Activated T-cell treated with anti-CD3 and anti-CD28 coated beads, Interleukin-2, amount 50 U/mL, for 4 hours (primary cell): ENCODE results near the gene ASB15. TPM values are rescaled to one million over a fixed set of nuclear protein-coding genes. Genes with fewer than 3 reads are reported as not detected.

Experiments used
- ATAC-seq, 2 donors: fragments of 200-7000 bp; cut with Tn5 transposase; one replicate each; pipeline ENCODE4 v1.10.0; 2021
- DNase-seq: peaks from one replicate; pipeline ENCODE4 v3.0.0-alpha.2; 2020
- H3K27me3 Mint-ChIP-seq: one replicate; pipeline ENCODE4 v1.8.0; 2021; ENCODE audit warnings: low read depth, mixed read lengths
- H3K36me3 Mint-ChIP-seq: one replicate; pipeline ENCODE4 v1.8.0; 2022; ENCODE audit warnings: mixed read lengths; ENCODE audit not compliant: insufficient read depth
- H3K4me1 Mint-ChIP-seq: one replicate; pipeline ENCODE4 v1.8.0; 2021; ENCODE audit warnings: low read depth, mixed read lengths
- H3K4me3 Mint-ChIP-seq: one replicate; pipeline ENCODE4 v1.8.0; 2021; ENCODE audit warnings: mild to moderate bottlenecking, moderate library complexity, mixed read lengths
- H3K9me3 Mint-ChIP-seq: one replicate; pipeline ENCODE4 v1.8.0; 2021; ENCODE audit warnings: mixed read lengths
- total RNA-seq, 3 donors: library from RNA; stranded (reverse); gene quantifications; one replicate each; pipeline ENCODE4 v1.2.1, GENCODE V29; 2021

Gene ASB15
- total RNA-seq, 3 donors from 2014 or later = not detected

- no peak for ATAC-seq
- Mint-ChIP-seq H3K4me3 (no peak overlapping the region), H3K27me3 (peaks cover 7% of the 10 kb centered on the region), H3K36me3 (no peaks in the 10 kb centered on the region), H3K4me1 (no peaks in the 10 kb centered on the region), H3K9me3 (no peaks in the 10 kb centered on the region)
- no peak for DNase-seq
Observed at GRCh38 chr7:123573896-123574467, 27.6 kb upstream of the ASB15 start.

- no peak for DNase-seq
- Mint-ChIP-seq H3K36me3 (no peaks in the 10 kb centered on the region), H3K4me1 (no peaks in the 10 kb centered on the region), H3K27me3 (peaks cover 22% of the 10 kb centered on the region), H3K9me3 (no peaks in the 10 kb centered on the region), H3K4me3 (no peak overlapping the region)
- no peak for ATAC-seq
Observed at GRCh38 chr7:123579416-123579815, 22.2 kb upstream of the ASB15 start.

GRCh38 chr7:123580406-123581161, 21.0 kb upstream of the ASB15 start:
- no peaks in the 10 kb centered on the region for H3K36me3 Mint-ChIP-seq
- H3K9me3 Mint-ChIP-seq = no peaks in the 10 kb centered on the region
- ATAC-seq (no peak), DNase-seq (no peak)
- no peaks in the 10 kb centered on the region for H3K4me1 Mint-ChIP-seq
- H3K27me3 Mint-ChIP-seq = peaks cover 20% of the 10 kb centered on the region
- no peak overlapping the region for H3K4me3 Mint-ChIP-seq

GRCh38 chr7:123581162-123581459, 20.5 kb upstream of the ASB15 start:
- no peaks in the 10 kb centered on the region for H3K36me3 Mint-ChIP-seq
- H3K9me3 Mint-ChIP-seq = no peaks in the 10 kb centered on the region
- H3K4me1 Mint-ChIP-seq = no peaks in the 10 kb centered on the region
- DNase-seq (no peak), ATAC-seq (no peak)
- H3K27me3 Mint-ChIP-seq = peaks cover 20% of the 10 kb centered on the region
- H3K4me3 Mint-ChIP-seq = no peak overlapping the region

GRCh38 chr7:123583821-123584220, 17.8 kb upstream of the ASB15 start:
- Mint-ChIP-seq H3K4me1 (no peaks in the 10 kb centered on the region), H3K36me3 (no peaks in the 10 kb centered on the region), H3K4me3 (no peak overlapping the region), H3K9me3 (no peaks in the 10 kb centered on the region), H3K27me3 (peaks cover 16% of the 10 kb centered on the region)
- DNase-seq = no peak
- no peak for ATAC-seq

GRCh38 chr7:123588376-123588775, 13.2 kb upstream of the ASB15 start:
- H3K27me3 Mint-ChIP-seq = peaks cover 36% of the 10 kb centered on the region
- no peak for ATAC-seq
- H3K4me3 Mint-ChIP-seq = no peak overlapping the region
- H3K4me1 Mint-ChIP-seq = no peaks in the 10 kb centered on the region
- H3K9me3 Mint-ChIP-seq = no peaks in the 10 kb centered on the region
- no peaks in the 10 kb centered on the region for H3K36me3 Mint-ChIP-seq
- no peak for DNase-seq

- no peak for ATAC-seq
- Mint-ChIP-seq H3K9me3 (no peaks in the 10 kb centered on the region), H3K4me1 (no peaks in the 10 kb centered on the region), H3K36me3 (no peaks in the 10 kb centered on the region), H3K4me3 (no peak overlapping the region), H3K27me3 (peaks cover 51% of the 10 kb centered on the region)
- no peak for DNase-seq
Observed at GRCh38 chr7:123594813-123595241, 6.8 kb upstream of the ASB15 start.

GRCh38 chr7:123598657-123599056, 3.0 kb upstream of the ASB15 start:
- DNase-seq = no peak
- H3K36me3 Mint-ChIP-seq = no peaks in the 10 kb centered on the region
- no peak overlapping the region for H3K4me3 Mint-ChIP-seq
- peaks cover 25% of the 10 kb centered on the region for H3K27me3 Mint-ChIP-seq
- H3K9me3 Mint-ChIP-seq = no peaks in the 10 kb centered on the region
- H3K4me1 Mint-ChIP-seq = no peaks in the 10 kb centered on the region
- no peak for ATAC-seq

- H3K4me3 Mint-ChIP-seq = no peak overlapping the region
- no peak for DNase-seq
- H3K4me1 Mint-ChIP-seq = no peaks in the 10 kb centered on the region
- peaks cover 19% of the 10 kb centered on the region for H3K27me3 Mint-ChIP-seq
- H3K36me3 Mint-ChIP-seq = no peaks in the 10 kb centered on the region
- no peak for ATAC-seq
- H3K9me3 Mint-ChIP-seq = no peaks in the 10 kb centered on the region
Observed at GRCh38 chr7:123599766-123600165, 1.9 kb upstream of the ASB15 start.

- H3K27me3 Mint-ChIP-seq = peaks cover 10% of the 10 kb centered on the region
- ATAC-seq = no peak
- no peak for DNase-seq
- H3K4me1 Mint-ChIP-seq = no peaks in the 10 kb centered on the region
- H3K4me3 Mint-ChIP-seq = no peak overlapping the region
- no peaks in the 10 kb centered on the region for H3K9me3 Mint-ChIP-seq
- no peaks in the 10 kb centered on the region for H3K36me3 Mint-ChIP-seq
Observed at GRCh38 chr7:123600876-123601275, 745 bp upstream of the ASB15 start.

GRCh38 chr7:123602648-123603047, 1.0 kb downstream of the ASB15 start:
- H3K9me3 Mint-ChIP-seq = no peaks in the 10 kb centered on the region
- peaks cover 6% of the 10 kb centered on the region for H3K27me3 Mint-ChIP-seq
- no peak overlapping the region for H3K4me3 Mint-ChIP-seq
- DNase-seq (no peak), ATAC-seq (no peak)
- H3K36me3 Mint-ChIP-seq = no peaks in the 10 kb centered on the region
- no peaks in the 10 kb centered on the region for H3K4me1 Mint-ChIP-seq

- Mint-ChIP-seq H3K4me3 (no peak overlapping the region), H3K9me3 (no peaks in the 10 kb centered on the region), H3K27me3 (peaks cover 6% of the 10 kb centered on the region), H3K4me1 (no peaks in the 10 kb centered on the region), H3K36me3 (no peaks in the 10 kb centered on the region)
- ATAC-seq (no peak), DNase-seq (no peak)
Observed at GRCh38 chr7:123604739-123605138, 3.1 kb downstream of the ASB15 start.

- Mint-ChIP-seq H3K4me1 (no peaks in the 10 kb centered on the region), H3K9me3 (peaks cover 3% of the 10 kb centered on the region), H3K36me3 (no peaks in the 10 kb centered on the region), H3K27me3 (peaks cover 3% of the 10 kb centered on the region), H3K4me3 (no peak overlapping the region)
- ATAC-seq = no peak
- DNase-seq = no peak
Observed at GRCh38 chr7:123607423-123607975, 5.9 kb downstream of the ASB15 start.

- Mint-ChIP-seq H3K4me3 (no peak overlapping the region), H3K4me1 (no peaks in the 10 kb centered on the region), H3K27me3 (peaks cover 6% of the 10 kb centered on the region), H3K36me3 (no peaks in the 10 kb centered on the region), H3K9me3 (peaks cover 3% of the 10 kb centered on the region)
- DNase-seq = no peak
- ATAC-seq = no peak
Observed at GRCh38 chr7:123608991-123609882, 7.6 kb downstream of the ASB15 start.
